ENCODE results near the gene RBCK1.

GRCh38 chr20:481167-481566, 73.1 kb downstream of the RBCK1 start:
- TF ChIP-seq MXI1 (IDR thresholded peaks at IDR 0.05; ENCODE audit: borderline replicate concordance, low read depth, low read length) = no peak
- no peak for TF ChIP-seq MAFK (IDR thresholded peaks at IDR 0.05; ENCODE audit: low read depth, low read length)

All from IMR-90 (cell line).